ENCODE measurements around the gene STEAP1B.

STEAP1B gene

DNA sequence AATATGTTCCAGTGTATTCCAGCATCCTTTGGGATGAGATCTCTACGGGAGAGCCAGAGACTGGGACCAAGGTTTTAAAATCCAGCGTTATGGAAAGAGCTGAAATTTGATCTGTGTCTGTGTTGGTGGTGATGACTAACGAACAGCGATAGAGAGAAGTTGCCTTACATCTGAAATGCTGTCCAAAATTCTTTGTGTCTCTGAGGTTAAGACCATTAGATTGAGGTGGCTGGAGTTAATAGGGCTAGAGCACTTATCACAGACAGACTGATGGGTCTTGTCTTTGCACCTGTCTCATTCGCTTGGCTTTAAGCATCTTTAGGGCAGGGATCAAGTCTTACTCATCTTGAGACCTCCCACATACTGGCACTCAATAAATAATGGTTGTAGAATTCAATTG lies 102.0 kb downstream of the STEAP1B start:
- DNase-seq, result no peak

DNA sequence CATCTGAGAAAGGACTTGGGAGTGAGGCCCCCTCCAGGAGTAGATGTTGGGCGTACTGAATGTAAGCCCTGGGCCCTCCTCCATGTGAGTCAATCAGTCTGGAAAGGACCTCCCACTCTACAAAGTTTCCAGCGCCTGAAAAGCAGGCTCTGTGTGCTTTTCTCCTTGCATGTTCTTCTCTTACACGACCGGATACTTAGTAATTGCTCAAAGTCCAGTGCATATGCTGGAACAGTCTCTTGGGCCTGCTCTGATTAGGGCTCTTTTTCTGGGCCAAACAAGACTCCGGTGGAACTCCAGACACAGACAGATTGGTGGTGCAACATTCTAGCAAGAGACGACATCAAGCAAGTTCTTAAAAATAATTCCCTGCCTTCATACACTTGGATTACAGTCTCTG lies 104.8 kb downstream of the STEAP1B start:
- DNase-seq, result no peak

DNA sequence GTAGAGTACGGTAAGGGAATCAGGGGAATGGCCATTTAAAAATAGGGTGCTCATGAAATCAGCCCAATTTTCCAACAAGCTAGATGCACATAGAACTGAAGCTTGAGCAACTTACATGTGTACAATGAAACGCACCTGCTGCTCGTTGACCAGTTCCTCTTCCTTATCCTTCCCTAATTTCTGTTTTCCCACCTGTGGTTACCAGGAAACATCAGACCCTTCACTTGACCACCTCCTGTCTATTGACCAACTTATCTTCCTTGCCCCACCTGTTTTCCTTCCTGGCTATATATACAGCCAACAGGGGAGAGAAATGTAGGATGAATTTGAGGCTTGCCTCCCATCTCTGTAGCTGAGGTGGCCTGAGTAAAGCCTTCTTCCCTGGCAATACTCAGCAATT lies 105.2 kb downstream of the STEAP1B start:
- DNase-seq, result no peak

DNA sequence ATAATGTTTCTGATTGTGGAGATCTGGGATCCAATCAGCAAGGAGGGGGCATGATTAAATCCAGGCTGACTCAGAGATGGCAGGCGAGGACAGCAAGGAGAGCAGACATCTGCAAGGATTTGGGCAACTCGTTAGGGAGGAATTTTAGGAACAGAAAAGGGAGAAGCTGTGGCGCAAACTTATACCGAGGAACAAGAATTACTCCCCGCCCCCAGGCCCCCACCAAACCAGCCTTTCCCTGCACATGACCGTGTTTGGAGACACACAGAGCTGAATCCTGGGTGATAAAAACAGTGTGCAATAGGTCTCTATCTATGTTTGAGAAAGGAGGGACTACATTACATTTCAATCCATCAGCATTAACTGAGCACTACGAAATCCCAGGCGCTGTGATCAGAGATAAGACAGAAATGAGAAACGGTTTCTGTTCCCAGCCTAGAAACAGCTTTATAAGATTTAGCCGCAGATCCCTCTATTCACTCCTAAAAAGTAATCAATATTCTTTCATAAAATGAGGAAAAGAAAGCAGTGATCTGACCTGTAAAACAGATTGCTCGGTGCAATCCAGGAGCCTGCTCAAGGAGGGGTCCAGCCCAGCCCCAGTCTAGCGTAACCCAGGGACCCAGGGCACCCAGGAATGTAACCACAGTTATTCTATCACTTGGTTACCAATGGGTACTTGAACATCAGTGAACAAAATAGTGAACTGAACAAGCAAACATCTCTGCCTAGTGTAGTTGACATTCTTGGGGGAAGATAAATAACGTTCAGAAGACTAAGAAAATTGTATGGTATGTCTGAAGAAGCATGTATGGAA lies 105.9 kb downstream of the STEAP1B start:
- no peak for DNase-seq

DNA sequence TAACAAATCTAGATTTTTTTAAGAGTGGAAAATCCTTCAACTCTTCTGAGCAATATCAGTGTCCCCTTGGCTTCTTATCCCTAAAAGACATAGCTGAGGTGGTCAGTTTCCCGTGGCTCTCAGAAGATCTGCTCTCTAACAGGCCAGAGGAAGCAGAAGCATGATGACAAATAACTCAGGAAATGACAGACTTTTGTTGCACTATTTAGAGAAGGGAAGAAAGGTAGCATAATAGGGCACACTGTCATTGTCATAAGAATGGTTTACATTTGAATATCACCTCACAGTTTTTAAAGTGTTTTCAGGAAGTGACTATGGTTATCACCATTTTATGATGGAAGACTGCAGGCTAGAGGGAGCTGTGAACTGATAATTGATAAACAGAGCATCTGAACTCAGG lies 109.5 kb downstream of the STEAP1B start:
- no peak for DNase-seq

DNA sequence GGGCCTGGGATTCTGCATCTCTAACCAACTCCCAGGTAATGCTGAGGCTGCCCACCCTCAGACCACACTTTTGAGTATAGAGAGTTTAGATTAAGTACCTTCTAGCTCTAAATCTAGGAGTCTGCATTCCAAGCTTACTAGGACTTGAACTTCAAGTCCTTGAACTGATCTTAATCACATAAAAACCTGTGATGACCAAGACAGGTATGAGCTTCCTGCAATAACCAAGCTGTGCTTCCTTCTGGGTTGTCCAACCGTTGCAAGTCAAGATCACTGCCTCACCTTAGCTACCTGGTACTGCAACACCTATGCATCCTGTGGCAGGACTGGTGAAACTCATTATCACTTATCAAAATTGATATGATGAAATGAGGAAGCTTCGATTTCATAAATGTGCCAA lies 110.1 kb downstream of the STEAP1B start:
- DNase-seq, result no peak

DNA sequence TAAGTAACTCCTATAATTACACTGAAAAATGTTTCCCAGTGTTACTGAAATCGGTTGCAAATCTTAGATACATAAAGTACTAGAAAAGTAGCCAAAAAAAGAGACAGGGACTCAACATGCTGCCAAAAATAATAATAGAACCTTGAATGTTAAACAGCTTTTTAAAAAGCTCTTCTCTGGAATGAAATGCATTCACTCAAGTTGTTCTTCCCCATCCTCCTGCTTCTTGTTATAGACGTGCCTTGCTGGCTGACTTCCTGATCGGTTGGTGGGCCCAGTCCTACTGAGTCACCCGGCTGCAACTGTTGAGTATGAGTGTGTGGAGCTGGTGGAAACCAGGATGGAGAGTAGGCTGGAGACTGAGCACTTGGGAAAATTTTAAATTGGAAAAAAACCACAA lies 112.4 kb downstream of the STEAP1B start:
- no peak for DNase-seq

DNA sequence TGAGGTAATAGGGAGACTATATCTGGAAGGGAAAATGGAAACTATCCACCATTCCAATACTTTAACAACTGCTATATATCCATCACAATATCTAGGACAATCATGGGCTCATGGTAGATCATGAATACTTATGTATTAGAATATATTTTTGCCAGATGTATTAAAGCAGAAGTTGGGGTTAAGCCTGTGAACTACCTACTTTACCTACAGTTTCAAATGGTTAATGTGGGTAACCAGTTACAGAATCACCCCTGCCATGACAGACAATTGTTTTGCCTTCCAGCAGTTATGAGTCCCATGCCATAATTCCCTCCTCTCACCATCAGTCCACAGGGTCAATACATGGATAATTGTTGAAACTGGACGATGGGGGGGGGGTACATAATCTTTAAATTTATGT lies 113.1 kb downstream of the STEAP1B start:
- no peak for DNase-seq

DNA sequence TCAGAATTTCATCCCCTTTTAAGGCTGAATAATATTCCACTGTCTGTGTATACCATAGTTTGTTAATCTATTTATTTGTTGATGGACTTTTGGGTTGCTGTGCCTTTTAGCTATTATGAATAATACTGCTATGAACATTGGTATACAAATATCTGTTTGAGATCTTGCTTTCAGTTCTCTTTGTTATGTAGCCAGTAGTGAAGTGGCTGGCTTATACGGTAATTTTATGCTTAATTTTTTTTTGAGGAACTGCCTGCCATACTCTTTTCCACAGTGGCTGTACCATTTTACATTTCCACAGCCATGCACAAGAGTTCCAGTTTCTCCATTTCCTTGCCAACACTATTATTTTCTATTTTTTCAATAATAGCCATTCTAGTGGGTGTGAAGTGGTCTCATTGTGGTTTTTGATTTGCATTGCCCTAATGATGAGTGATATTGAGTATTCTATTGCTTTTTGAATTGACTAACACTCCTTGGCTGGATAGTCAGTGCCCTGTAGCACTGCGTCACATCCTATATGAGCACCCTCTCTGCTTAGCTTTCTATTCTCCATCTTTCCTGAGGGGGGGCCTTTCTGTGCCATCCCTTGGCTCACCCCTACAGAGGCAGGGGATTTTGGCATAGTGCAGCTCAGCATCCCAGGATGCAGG lies 113.7 kb downstream of the STEAP1B start:
- no peak for DNase-seq

DNA sequence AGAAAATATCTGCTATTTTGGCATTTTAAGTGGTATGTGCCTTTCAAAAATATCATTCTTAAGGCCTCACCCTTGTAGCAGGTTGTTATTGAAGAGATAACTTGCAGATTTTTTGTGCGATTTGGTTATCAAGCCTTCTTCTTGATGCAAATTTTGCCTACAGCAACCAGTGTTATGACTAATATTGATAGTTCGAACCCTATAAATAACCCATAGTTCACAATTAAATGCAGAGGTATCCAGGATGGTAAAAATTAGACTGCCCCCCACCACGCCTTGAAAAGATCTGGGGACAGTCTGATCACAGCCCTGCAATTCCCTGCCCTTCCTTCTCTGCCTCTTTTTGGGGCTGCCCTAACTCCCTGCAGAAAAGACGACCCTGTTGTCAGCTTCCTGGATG lies 114.7 kb downstream of the STEAP1B start:
- no peak for DNase-seq

DNA sequence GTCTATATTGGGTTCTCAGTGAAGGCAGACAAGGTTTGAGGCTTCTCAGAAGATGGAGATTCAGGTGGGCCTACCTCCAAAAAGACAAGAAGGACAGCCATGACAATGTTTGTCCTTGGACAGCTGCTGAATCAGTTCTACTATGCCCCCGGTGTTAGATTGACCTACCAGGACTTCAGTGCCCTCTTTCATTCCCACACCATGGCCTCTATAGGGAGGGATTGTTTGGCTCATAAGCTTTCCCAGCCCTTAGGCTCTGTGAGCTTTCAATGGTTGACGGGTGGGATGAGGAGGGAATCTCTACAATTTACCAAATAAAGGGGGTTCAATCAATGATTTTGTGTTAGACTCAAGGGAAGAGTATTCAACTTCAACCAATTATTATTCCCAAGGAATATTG lies 119.7 kb downstream of the STEAP1B start:
- no peak for DNase-seq

DNA sequence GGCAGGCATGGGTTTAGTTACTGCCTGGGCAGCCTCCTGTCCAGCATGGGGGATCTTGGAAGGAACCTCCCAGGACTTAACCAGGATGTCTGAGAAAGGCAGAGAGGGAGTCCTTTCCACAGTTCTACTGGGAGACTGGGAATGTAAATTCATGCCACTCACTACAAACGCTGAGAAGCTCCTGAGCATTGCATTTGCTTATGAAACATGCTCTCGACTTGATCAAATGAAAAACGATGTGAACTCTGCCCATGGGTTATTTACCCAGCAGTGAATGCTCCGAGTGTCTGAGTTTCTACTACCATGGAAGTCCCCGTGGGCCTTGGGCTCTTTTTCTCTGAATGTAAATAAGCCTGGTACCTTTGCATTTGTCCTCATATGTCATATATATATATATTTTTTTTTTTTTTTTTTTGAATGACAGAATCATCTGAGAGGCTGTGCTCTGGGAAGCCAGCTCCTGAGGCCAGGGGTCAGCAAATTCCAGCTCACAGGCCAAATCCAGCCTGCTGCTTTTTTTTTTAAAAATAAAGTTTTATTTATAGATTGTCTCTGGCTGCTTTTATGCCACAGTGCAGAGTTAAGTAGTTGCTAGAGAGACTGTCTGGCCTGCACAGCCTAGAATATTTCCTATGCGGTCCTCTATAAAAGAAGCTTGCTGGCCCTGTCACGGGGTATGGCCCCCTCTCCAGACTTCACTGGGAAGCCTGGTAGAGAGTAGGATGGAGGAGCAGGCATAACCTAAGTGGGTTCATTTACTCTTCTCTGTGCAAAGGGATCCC lies 121.6 kb downstream of the STEAP1B start:
- DNase-seq, result no peak

DNA sequence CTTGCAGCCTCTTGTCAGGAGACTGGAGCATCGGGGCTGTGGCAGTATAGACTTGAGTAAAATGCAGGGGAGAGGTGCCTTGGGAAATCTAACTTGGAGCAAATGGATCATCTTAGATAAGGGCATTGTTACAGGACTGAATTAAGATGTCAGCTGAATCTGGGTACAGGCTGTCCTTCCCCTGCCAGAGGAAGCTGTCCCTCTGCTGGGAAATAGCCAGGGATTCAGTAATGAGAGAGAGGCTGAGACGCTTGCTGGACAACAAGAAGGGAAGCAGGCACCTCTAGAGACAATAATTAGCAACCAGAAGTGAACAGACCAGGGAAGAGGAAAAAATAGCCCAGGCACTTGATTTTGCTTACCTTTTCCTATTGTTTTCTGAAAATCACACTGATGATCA lies 122.3 kb downstream of the STEAP1B start:
- DNase-seq, result no peak

DNA sequence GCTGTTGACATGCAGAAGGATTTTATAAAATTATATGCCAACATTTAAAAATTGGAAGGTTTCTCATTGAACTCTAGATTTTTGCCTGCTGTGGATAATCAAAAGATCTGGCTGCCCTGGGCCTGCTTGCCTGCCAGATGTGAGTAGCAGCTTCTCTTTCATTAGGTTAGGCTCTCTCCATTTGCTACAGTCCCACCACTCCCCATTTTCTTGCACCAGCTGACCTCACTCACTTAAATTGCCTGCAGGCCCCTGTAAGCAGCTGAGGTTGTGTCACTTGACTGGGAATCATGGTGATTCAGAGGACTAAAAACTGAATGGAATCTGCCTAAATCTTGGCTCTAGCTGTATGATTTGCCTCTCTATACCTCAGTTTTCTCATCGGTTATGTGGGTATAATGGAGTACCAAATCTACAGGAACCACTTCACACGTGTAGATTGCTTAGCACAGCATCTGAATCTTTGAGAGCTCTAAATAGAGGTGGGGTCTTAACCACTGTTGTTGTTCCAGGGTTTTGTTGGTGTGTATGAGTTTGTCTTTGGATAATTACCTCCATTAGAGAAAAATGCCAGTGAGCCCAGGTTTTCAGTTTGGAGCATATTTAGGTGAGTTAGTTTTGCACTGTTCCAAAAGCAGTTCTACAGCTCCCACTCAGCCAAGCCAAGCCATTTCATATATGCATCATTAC lies 124.5 kb downstream of the STEAP1B start:
- DNase-seq, result no peak

DNA sequence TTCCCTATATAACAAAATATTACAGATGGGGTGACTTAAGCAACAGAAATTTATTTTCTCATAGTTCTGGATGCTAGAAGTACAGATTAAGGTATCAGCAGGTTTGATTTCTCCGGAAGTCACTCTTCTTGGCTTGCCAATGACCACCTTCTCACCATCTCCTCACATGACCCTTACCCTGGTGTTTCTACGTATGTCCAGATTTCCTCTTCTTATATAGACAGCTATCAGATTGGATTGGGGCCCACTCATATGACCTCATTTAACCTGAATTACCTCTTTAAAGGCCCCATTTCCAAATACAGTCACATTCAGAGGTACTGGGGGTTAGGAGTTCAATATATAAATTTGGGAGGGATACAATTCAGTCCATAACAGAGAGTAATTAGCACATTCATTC lies 126.1 kb downstream of the STEAP1B start:
- DNase-seq, result no peak

DNA sequence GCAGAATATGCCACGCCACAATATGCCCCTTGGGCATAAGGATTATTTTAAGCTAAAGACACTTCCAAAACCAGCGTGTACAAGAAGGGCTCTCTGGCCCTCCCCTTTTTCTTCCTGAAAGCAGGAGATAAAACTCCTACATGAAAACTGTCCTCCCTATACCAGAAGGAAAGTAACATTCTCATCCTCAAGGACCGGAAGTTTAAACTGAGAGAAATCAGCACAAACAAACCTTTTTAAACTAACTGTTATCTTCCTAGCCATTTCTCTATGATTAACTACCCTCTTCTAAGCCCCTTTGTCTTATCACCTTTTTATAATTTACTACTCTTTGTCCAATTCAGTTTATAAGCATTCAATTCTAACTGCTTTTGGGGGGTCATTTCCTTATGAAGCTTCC lies 126.6 kb downstream of the STEAP1B start:
- no peak for DNase-seq

DNA sequence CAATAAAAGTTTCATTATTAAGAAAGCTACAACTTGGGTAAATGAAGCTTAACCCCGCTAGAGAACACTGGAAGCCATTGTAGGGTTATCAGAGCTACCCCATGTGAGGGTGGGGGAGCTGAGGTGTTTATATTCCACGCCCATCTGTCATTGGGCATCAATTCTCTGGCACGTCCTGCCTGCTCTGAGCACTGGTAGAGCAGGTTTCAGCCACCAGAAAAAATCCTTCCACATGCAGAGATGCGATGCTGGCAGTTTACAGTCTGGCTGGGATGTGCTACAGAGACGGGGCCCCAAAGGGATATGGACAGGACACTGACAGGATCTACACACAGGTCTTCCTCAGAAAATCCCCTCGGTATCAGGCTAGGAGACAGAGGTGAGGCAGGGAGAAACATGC lies 127.1 kb downstream of the STEAP1B start:
- no peak for DNase-seq

DNA sequence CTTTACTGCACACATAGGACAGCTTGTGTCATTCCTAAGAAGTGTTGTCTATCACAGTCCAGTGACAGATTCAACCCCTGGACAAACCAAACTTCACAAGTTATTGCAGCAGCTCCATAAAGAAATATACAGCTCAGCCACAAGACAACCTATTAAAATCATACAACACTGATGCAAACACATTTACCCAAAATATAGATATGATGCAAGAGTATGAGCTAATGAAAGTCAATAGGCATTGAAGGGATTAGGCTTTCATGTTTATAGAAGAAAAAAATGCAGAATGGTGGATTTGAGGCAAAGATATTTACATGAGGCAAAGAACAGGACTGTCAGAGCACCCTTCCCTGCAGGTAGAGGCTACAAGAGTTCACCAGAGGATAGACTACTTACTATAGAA lies 128.1 kb downstream of the STEAP1B start:
- no peak for DNase-seq
